ENCODE measurements around the gene FOXD1.

FOXD1 gene

DNA sequence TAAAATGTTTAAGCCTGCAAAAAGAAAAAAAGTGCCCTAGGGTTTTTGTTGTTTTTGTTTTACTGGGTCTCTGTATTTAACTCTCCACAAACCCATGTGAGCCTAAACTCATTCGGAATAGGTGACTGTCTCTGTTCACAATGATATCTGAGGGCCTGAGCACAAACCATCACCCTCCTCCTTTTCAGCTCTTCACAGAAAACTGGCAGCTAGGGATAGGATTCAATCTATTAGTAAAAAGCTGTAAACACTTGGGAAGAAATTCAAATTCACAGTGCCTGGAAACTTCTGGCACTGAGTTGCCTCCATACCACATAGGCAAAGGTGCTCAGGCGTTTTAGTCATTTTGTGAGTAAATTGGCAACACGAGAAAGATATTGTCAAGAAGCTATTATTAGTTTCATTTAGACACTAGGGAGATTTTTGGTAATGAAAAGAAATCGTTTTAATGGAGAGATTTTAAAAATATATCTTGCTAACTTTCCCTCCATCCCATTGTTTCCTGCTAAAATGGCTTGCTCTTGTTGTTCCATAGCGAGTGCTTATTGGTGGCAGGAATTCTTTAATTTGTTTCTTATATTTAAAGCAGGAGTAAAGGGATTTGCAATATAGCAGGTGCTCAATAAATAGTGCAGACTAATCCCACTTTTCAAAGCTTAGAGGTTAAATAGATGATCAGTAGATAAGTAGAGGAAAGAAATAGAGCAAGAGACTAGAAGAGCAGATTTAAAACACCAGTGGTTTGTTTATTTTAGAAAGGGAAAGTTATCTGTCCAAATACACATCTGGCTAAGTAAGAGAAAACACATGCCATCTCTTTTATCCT, 9.7 kb downstream of the FOXD1 start:
- DNase-seq = no peak

DNA sequence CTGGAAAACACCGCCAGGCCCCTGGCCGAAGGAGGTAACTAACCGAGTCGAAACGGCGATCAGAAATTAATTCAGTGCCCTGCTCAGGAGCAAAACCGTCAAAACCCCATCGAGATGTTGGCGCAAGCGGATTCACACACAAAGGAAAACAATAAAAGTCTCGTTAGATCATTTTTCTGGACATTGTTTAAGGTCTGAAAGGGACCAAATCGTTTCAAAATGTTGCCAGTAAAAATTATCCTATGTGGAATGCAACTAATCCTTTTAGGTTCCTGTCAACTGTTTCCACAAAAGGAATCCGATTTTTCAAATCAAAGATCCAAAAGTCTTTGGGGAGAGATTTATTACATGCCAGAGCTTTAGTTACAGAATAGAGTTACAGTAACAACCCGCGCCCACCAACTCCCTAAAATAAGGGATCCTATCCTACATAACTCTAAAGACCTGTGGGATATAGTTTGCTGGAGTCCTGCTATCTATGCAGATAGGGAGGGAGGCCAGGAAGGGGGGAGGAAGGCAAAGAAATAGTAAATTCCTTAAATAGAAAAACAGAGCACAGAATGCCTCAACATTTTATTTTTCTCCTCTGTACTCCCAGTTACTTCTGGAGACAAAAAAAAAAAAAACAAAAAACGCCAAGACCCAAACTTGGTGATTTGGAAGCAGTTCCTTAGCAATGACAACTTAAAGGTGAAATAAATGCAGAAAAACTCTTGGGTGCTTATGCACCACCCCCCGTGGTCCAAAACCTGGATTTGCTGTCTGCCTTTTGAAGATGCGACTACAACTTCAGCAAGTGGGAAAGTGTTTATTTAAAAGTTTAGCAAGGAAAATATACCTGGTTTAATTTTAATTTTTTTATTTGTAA, 10.6 kb downstream of the FOXD1 start:
- DNase-seq = no peak

DNA sequence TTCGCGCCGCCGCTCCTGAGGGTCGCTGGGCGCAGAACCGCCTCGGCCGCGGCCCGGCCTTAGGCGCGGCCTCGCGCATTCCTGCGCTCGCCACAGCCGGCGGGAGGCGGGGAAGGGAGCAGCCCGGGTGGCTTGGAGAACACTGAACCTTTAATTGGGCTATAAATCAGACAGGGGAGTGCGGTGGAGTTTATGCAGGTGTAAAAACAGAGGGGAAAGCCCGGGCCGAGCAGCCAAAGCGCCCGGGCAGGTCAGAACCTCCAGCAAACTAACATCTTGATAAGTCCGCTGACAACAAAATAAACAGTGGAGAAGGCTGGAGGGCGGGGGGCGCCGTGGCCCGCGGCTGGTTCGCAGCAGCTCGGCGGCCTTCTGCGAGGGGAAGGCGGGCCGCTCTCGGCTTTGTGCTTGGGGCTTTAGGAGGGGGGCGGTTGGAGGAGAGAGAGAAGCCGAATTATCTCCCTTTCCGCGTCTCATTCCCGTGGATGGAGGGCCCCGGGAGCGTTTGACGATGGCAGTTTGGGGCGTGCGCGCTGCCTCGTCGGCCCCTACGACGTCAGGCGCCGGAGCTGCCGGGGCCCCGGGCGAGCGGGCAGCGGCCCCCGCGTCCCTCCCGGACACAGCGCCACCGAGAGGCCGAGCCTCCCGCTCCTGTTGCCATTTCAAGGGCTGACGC, 11.3 kb downstream of the FOXD1 start:
- DNase-seq = peak; percentile 14

DNA sequence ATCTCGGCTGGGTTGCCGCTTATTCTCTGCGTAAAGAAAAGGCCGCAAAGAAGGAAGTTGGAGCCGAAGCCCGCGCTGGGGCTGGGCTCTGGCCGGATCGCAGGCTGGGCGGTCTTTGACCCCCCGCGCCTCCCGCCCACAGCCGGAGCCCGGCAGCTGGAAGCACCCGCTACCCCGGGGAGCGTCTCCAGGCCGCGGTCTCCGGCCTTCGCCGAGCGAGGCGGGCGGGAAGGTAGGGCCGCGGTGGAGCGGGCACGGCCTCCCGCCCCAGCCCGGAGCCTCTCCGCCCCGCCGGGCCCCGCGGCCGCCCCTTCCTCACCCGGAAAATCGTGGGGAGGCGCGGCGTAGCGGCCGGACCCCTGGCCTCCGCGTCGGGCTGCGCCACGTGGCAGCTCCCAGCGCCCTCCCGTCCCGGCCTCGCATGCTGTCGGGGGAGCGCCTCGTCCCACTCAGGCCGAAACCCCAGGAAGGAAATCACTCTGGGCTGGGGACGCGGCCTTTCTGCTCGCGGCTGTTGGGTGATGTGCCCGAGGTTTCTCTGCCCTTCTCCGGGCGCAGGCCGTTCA, 12.0 kb downstream of the FOXD1 start:
- no peak for DNase-seq

DNA sequence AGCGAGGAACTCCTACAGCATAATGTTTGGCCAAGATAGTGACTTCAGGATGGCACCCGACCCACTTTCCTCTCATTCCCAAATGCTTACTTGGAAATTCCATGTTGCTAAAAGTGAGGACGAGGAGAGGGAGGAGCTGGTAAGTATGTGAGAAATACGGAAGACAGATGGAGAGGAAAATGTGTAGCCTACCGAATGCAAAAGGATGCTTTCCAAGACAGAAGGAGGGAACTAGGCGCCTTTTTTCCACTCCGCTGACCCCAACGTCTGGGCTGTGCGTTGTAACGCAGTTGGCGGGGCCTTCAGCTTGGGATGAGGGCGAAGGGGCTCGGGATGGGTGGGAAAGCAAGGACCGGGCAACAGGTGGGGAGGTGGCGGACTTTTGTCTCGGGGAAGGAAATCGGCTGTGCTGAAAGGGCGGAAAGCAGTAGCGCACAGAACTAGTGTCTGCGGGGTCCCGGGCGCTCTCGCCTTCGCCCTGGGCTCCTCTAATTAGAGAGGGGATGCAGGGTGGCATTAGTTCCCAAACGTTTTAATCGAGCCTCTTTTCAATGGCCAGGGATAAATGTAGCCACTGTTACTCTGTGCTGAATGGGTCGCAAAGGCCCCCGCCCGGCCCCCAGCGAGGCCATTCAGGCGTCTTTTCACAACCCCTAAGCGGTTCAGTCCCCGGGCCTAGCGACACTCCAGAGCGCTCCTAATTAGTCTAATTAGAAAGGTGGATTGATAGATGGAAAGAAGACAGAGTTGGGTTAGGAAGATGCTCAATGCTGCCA, 12.6 kb downstream of the FOXD1 start:
- DNase-seq = no peak

DNA sequence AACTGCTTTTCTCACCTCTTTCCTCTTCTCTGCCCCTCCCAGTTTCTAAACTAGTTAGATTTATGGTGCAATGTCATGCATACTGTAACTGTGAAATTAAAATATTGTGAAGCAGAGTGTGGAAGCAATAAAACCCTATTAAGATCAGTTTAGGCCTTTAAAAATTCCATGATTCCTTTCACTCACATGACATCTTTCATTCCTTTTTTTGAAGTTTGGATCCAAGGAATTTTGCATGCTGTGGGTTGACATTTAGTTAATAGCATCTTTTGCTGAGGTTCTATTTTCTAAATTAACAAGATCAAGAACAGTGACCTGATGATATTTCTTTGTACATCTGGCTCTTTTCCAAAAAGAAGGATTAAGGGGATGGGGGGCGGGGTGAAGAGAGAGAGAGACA, 13.7 kb downstream of the FOXD1 start:
- DNase-seq = no peak

DNA sequence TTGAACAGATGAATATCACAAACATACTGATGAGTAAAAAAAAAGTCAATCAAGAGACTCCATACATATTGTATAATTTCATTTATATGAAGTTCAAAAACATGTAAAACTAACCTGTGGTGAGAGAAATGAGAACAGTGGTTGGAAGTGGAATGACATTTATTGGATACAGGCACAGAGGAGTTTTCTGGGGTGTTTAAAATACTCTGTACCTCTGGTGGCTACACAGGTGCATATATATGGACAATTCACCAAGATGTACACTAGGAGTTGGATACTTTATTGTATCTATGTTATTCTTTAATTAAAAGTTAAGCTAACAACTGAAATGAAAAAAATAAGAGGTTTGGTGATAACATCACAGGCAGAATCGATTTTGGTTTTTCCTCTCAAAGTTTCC, 14.1 kb downstream of the FOXD1 start:
- no peak for DNase-seq

DNA sequence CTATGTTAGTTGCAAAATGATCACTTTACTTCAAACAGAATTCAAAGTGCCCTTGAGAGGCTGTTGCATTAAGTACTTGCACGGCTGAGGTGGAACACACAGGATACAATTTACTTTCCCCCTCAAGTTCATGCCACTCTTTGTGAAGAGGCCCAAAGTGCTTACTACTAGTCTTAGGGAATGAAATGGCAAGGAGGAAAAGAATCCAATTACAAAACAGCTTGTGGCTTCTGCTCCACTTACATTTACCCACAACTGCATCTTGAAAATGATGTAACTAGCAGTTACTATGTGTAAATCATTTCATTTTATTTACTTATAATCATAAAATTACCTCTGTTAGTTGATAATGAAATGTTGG, 14.6 kb downstream of the FOXD1 start:
- no peak for DNase-seq

DNA sequence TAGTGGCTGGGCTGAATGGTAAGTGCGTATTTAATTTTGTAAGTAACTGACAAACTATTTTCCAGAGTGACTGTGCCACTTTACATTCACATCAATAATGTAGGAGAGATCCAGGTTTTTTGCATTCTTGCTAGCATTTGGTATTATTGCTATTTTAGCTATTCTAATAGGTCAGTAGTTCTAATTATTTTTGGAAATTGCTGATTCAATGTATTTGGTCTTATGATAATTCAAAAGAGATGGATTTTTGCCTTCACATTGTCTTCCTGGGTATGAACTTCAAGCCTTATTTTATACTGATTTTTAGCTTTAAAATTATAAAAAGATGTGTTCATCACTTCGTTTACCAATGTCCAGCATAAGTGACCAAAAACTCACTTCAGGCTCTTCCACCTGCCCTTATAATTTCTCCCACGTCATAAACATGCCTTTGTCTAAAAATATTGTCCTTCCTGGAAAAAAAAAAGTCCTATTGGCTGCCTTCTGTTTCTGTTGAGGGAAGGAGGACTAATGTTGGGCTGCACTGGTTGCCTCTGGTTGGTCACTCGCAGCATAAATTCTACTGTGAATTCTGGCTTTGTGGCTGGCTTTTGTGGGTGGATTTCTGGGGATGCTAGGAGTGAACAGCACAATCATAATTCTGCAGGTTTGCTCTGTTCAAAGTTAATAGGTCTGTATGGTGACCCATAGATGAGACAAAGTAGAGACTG, 15.2 kb downstream of the FOXD1 start:
- no peak for DNase-seq

DNA sequence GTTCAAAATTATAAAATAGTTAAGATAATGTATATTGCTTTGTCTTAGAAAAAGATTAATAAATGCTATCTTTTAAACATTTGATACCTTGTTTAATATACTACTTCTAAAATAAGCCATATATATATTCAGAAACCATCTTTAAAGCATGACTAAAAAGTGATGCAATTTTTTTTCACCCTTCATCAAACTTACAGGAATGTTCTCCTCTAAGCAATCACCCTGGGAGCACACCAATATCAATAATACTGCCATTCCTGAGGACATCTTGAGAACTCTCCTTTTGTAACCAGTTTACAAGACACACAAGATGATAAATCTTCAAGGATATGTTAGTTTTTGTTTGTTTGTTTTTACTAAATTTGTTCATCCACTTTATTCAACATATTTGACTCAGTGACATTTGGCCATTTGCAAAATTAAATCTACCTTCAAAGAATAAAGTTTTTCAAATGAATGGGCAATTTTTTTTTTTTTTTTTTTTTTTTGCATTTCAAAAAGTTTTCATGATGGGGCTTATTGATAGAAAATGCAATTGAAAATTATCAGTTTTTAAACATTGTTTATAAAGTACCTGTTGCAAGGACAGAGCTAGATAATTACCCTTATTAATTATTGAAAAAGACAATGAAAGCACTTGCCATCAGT, 17.2 kb downstream of the FOXD1 start:
- no peak for DNase-seq

DNA sequence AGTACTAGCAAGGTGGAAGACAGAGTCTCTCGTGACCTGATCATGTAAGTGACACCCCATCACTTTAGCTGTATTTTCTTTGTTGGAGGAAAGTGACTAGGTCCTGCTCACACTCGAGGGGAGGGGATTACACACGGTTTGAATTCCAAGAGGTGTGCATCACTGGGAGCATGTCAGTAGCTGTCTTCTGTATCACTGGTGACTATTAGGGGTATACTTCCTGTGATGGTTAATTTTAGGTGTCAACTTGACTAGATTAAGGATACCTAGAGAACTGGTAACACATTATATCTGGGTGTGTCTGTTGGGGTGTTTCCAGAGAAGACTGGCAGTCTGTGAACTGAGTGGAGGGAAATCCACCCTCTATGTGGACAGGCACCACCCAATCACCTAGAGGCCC, 22.5 kb downstream of the FOXD1 start:
- DNase-seq = no peak

DNA sequence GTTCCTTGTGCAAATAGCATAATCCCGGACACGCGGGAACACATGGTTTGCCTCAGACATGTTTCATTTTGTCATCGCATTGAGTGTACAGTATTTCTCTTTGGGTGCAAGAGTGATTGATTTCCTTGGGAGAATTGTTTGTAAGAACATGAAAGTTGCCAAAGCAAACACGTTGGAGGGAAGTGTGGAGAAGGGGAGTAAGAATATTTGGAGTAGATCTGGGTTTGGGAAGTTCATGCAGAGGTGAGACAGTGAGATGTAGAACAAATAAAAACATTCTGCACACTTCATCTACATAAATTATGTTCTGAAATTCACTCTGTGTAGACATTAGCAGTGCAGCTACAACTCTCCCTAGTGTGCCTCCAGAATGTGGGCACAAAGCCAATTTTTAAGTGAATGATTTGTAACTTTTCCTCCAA, 24.0 kb downstream of the FOXD1 start:
- no peak for DNase-seq

DNA sequence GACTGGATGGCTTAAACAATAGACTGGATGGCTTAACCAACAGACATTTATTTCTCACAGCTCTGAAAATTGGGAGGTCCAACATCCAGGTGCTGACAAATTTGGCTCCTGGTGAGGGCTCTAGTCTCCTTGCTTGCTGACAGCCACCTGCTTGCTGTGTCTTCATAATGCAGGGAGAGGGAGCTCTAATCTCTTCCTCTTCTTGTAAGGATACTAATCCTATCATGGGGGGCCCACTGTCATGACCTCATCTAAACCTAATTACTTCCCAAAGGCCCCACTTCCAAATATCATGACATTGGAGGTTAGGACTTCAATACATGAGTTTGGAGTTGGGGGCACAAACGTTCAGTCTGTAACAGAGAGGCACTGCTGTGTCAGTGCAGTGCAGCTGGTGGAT, 26.4 kb downstream of the FOXD1 start:
- DNase-seq = no peak

DNA sequence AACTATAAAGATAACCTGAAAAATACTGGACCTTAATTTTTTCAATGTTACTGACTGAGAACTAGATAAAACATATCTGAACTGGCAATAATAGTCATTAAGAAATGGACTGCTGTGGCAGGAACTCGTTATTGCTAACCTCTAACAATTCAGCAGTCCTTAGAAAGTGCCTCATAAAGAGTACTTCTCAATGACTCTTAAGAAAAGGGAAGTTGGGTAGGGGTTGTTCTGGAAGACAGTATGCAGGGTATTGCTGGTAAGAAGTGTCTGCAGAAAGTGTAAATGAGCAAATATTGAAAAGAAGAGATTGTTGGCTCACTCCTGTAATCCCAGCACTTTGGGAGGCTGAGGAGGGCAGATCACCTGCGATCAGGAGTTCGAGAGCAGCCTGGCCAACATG, 27.9 kb downstream of the FOXD1 start:
- DNase-seq = no peak

DNA sequence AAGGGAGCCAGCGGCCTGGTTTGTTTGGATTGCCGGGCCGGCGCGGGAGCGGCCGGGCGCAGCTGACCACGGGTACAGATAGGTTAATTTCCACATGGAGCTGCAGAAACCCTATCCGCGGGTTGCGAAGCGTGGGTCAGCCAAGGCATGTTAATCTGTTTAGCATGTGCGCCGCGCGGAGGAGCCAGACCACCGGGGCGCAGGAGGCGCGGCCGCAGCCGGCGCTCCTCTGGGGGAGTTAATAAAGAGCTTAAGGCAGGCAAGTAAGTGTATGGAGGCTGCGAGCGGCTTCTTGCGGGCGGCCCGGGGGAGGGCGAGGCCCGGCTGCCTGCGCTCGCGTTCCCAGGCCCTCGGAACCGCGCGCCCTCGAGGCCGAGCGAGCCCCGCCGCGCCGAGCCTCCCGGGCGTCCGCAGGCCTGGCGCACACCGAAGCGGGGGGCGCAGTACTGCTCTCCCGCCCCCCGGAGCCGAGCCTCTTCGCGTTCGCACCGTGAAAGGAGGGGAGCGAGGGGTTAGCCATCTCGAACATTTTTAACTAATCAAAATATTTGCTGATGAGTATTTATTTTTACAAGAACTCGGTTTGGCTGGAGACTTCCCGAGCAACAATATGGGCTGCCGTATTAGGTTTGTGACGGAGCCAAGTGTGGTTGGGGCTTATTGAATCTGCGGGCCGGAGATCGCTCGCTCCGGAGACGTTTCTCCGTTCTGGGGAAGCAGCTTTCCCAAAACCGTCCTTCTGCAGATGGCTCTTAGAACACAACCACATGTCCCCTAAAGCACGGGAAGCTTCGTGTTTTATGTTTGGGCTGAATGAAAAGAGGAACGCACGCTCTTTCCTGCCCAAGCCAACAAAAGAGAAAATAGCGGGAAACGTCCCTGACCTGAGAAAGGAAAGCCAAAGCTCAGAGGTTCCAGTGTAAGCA, 28.8 kb downstream of the FOXD1 start:
- DNase-seq = no peak

DNA sequence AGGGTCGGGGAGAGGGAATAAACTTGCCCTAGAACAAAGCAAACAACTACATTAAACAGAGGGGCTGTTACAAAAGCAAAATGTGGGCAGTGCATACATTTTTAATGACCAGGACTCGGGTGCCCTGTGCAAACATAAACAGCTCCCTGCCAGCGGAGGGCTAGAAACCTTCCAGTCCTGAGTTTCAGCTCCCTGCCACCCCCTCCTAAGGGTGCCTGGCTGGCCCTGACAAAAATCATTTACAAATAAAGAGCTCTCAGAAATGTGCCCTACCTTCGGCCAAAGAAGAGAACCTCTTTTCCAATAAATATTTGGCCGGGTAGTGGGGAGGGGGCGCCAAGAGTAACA, 29.5 kb downstream of the FOXD1 start:
- no peak for DNase-seq

DNA sequence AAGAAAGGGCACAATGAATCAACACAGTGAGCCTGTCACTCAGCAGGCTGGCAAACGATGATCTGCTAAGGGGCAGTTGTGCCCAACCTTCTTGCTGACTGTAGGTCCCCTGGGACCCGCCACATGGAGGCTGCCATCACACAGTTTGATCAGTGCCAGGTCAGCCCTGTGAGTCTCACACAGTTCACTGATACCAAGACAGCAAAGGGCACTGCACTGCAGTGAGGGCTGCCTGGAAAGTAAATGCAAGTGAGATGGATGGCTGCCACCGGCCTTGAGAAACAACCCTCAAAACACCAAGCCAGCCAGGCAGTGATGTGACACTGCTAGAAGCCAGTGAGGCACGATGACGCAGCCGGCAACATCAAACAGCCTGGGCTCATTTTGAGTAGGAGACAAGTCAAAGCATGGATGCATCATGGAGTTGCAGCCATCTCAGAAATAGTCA, 30.3 kb downstream of the FOXD1 start:
- peak; percentile 9 for DNase-seq

DNA sequence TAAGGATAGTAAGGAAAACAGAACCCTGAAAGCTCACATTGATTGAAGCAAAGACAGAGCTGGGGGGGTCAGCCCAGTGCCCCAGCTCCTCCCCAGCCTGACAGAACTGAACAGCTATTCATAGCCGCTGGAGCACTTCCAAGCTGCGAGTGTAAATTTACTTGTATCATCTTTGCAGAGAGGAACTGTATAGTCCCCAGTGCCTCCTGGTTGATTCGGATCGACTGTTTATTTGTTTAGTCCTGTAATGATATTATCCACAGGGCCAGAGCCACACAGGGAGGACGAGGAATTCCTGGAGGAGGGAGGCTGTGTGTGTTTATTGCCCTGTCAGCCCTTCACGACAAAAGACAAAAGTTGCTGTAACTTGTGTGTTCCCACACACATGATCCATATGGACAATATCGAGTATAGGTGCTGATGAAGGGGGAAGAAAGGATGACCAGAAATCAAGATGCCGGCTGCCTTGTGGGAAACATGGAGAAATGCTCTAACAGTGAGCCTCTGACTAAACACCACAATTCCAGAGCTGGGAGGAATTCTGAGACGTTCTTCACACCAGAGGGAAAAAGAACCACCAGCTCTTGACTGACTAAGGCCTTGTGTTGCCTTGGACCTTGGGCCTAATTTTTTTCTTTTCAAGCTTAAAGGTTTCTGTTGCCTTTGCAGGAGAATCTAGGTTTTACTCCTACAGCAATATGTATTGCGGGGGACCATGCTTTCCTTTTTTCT, 31.1 kb downstream of the FOXD1 start:
- peak; percentile 34 for DNase-seq

DNA sequence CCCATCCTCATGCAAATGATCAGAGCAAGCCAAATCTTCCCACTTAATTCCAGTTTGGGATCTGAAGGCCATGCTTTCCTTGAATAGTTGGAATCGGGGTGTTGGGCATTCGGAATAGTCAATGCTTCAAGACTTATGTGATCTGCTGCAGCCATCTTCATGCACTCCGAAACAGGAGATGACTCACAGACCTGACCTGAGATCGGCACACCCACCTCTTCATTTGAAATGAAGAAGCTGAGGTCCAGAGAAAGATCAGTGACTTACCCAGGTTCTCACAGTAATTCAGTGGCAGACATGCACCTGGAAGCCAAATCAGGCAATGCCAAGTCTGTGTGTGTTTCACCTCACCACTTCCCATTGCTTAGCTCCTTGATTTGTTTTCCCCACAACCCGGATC, 33.0 kb downstream of the FOXD1 start:
- DNase-seq = no peak

DNA sequence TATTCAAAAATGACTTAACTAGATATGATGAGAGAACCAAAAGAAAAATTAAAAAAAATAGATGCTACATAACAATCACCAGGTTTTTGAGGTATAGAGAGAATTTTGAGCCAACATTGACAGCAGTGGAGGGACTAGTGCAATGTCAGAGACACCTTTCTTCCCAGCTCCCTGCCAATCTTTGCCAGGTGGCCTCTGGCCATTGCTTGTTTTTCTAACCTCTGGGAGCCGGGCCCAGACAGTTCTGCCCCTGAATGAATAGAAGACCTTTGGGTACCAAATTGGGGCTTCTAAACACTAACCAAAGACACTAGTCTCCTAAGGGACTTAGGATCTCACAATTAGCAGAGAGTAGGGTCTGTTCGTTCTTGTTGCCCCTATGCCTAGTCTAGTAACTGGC, 33.4 kb downstream of the FOXD1 start:
- no peak for DNase-seq

All from DMS153 (cell line).